ENCODE results near the gene ZNF143.
A peak's percentile ranks its signal among the peaks of the same experiment; 100 is the strongest.

Gene ZNF143

GRCh38 chr11:9550191-9550628, 89.4 kb downstream of the ZNF143 start:
- DNase-seq = no peak

- no peak for DNase-seq
Measured at GRCh38 chr11:9561279-9561982, 100.6 kb downstream of the ZNF143 start.

GRCh38 chr11:9562716-9563115, 101.9 kb downstream of the ZNF143 start:
- no peak for DNase-seq

DNA sequence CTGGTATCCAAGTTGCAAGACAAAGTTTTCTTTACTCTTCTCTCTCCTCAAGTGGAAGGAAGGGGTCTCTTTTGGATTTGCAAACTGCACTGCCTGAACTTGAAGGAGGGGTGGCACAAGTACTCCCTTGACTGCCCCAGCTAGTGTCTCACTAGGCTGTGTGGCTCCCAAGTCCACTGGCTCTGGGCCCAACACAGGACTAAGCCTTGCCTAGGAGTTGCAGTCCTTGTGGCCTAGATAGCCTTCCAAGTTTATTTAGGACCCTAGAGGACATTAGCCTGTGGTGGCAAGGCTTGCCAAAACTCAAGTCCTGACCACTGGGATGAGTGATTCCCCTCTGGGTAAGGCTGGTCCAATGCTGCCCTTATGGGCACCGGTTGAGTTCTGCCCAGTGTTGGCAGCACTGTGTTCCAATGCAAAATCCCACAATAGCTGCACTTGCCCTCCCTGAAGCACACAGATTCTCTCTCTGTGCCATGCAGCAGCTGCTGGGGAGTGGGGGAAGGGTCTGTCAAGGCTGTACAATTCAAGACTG, 102.5 kb downstream of the ZNF143 start:
- no peak for DNase-seq

GRCh38 chr11:9565822-9566560, 105.2 kb downstream of the ZNF143 start:
- DNase-seq = peak; percentile 69

GRCh38 chr11:9566561-9567063, 105.8 kb downstream of the ZNF143 start:
- DNase-seq = no peak

DNA sequence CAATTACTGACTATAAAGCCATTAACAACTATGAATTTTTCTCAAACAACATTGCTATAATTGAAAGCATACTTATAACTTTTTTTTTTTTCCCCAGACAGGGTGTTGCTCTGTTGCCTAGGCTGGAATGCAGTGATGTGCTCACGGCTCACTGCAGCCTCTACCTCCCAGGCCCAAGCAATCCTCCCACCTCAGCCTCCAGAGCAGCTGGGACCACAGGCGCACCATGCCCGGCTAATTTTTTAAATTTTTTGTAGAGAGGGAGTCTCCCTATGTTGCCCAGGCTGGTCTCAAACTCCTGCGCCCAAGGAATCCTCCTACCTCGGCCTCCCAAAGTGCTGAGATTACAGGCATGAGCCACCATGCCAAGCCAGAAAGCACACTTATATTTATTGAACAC, 106.6 kb downstream of the ZNF143 start:
- no peak for DNase-seq

DNA sequence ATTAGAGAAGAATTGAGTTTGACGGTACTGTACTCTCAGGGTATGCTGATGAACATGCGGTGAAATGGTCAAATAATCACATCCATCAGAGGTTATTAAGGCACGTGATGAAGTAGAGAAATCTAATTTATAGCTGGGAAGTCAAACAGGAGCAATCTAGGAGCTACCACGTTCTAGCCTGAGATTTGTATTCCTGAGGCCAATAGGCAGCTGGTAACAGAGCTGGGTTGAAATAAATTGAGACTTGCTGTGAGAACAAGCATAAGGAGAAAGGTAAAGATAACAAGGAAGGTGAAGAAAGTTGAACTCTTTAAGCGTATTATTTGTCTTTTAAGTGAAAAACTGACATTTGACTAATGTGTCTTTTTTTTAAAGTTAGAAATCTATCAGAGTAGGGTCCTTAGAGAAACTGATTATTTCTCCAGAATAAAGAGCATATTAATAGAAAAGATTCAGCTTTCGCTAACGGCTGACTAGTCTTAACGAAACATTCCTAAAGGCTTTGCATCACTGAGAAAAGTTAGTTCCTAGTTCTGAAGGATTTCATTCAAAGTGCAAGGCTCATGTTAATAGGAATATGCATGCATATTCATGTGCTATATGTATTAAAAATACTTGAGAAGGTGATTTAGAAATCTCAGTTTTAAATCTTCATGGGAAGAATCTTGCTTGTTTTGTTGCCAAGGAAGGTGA, 107.5 kb downstream of the ZNF143 start:
- DNase-seq = no peak

DNA sequence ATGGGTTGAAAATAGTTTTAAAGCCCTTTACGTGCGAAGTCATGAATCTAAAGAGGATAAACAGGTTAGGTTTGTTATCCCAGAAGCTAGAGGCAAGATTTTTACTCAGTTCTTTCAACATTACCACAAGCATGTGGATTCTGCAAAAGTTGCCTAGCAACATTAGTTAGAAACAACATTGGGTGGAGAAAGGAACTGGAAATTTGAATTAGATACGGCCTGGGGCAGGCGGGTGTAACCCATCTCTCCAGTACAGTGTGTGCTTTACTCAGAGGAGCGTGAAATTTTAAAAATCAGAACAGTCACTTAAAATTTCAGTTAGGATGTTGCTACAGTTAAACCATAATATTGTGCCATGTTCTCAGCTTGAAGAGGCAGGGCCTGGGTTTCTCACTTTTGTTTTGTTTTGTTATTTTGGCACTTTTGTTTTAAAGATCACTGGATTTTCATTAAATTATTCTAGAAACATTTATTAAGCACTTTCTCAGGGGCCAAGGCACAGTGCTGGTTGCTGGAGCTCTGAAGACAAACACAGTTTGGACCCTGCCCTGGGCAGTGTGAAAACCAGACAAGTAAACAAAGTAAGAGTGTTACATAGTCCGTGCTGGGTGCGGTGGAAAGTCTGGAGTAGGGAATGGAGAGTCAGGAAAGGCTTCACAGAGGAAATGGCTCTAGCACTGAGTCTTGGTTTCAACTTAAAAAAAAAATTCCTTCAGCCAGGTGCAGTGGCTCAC, 108.2 kb downstream of the ZNF143 start:
- no peak for DNase-seq

GRCh38 chr11:9569588-9570164, 108.9 kb downstream of the ZNF143 start:
- DNase-seq = no peak

DNA sequence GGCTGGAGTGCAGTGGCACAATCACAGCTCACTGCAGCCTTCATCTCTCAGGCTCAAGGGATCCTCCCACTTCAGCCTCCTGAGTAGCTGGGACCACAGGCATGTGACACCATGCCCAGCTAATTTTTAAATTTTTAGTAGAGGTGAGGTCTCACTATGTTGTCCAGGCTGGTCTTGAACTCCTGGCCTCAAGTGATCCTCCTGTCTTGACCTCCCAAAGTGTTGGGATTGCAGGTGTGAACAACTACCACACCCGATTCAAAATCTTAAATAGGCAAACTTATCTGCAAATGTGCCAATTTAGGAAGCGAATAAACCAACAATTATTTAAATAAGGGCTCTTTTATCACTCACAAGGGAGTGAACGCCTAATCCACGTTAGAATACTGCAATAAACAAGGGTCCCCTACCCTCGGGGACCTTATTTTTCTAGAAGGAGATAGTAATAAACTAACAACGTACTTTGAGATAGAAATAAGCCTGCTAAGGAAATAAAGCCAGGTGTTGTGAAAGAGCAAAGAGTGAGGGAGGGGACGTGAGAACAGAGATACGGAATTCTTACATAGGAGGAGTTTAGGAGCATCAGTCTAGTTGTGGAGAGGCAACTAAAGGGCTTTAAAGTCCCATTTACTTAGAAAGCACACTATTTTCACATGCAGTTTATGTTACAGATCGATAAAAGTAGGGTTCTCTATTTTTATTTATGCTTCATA, 109.7 kb downstream of the ZNF143 start:
- DNase-seq = no peak

GRCh38 chr11:9571071-9571762, 110.4 kb downstream of the ZNF143 start:
- DNase-seq = no peak

DNA sequence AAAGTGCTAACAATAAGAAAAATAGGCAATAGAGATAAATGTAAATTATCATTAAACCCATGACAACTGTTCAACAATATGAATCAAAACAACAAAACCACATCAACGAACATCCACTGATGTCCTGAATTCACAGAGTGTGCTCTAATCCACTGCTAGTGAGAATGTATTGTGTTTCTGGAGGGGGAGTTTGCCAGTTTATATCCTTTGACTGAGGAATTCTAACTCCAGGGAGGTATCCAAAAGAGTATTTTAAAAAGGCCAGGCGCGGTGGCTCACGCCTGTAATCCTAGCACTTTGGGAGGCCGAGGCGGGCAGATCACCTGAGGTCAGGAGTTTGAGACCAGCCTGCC, 110.9 kb downstream of the ZNF143 start:
- DNase-seq = no peak

GRCh38 chr11:9573052-9573774, 112.4 kb downstream of the ZNF143 start, which contains the start of gene WEE1:
TSS of gene WEE1 (plus strand) at chr11:9573670. CDS start at chr11:9573934, 264 bp downstream.
- DNase-seq = peak; percentile 78

GRCh38 chr11:9573775-9574621, 113.2 kb downstream of the ZNF143 start:
- DNase-seq = no peak

DNA sequence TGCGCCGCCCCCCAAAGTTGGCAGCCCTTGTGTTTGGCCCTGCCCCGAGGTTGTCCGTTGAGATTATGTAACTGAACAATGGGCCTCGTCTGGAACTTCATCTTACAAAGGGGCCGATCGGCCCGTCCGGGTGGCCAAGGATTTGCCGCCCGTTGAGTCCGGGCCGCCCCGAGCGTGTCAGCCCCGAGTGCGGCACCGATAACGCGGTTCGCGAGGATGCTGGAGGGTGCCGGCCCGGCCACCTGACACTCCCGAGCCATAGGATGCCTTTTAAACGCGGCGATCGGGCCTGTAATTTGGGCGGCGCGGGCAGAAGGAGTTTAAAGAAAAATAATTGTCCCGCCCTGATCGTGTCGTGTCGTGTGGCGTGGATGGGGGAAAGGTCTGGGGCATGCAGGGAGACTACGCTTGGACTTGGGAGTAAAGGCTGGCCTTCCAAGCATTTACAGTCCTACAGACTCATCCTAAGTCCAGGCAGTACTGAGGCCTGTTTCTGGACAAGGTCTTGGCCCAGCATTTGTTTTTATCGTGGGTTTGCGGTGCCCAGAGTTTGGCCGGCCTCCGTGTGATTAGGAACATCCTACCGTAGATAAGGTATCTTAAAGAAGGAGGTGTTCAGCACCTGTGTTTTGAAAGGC, 113.9 kb downstream of the ZNF143 start:
- DNase-seq = no peak

GRCh38 chr11:9575260-9576240, 114.7 kb downstream of the ZNF143 start:
- no peak for DNase-seq

All from NCI-H510A (cell line).